ENCODE data around the gene RSBN1L. TPM values are rescaled to one million over a fixed set of nuclear protein-coding genes. Genes with fewer than 3 reads are reported as not detected.
A peak's percentile ranks its signal among the peaks of the same experiment; 100 is the strongest.

The RSBN1L gene
- total RNA-seq, 1 donor, result 21.4 TPM

- Histone ChIP-seq H3K79me2 (ENCODE audit: insufficient read depth, low read length) (peaks cover 86% of the 10 kb centered on the region), H3K4me2 (ENCODE audit: insufficient read depth, low read length) (no peak overlapping the region), H3K27me3 (ENCODE audit: insufficient read depth, low read length) (no peaks in the 10 kb centered on the region), H3K9me3 (ENCODE audit: low read depth, low read length) (no peaks in the 10 kb centered on the region), H3K27ac (ENCODE audit: low read depth, low read length) (no peak overlapping the region), H4K20me1 (ENCODE audit: insufficient read depth, low read length) (peaks cover 2% of the 10 kb centered on the region), H3K4me1 (ENCODE audit: insufficient read depth, low read length) (peaks cover 10% of the 10 kb centered on the region), H2AFZ (ENCODE audit: low read length) (no peak overlapping the region), H3K4me3 (ENCODE audit: insufficient read depth, low read length) (no peak overlapping the region), H3K36me3 (ENCODE audit: insufficient read depth, low read length) (no peaks in the 10 kb centered on the region)
- TF ChIP-seq, protein P1, sequence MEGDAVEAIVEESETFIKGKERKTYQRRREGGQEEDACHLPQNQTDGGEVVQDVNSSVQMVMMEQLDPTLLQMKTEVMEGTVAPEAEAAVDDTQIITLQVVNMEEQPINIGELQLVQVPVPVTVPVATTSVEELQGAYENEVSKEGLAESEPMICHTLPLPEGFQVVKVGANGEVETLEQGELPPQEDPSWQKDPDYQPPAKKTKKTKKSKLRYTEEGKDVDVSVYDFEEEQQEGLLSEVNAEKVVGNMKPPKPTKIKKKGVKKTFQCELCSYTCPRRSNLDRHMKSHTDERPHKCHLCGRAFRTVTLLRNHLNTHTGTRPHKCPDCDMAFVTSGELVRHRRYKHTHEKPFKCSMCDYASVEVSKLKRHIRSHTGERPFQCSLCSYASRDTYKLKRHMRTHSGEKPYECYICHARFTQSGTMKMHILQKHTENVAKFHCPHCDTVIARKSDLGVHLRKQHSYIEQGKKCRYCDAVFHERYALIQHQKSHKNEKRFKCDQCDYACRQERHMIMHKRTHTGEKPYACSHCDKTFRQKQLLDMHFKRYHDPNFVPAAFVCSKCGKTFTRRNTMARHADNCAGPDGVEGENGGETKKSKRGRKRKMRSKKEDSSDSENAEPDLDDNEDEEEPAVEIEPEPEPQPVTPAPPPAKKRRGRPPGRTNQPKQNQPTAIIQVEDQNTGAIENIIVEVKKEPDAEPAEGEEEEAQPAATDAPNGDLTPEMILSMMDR (IDR thresholded peaks at IDR 0.05; ENCODE audit: extremely low read depth, low read depth, low read length), result no peak
- DNase-seq (ENCODE audit: insufficient read length, low spot score, missing footprints), result no peak
Observed at GRCh38 chr7:77729574-77730348, 33.5 kb downstream of the RSBN1L start.

- H2AFZ ChIP-seq (ENCODE audit: low read length), result no peak overlapping the region
- DNase-seq (ENCODE audit: insufficient read length, low spot score, missing footprints), result no peak
- H3K79me2 ChIP-seq (ENCODE audit: insufficient read depth, low read length), result peaks cover 82% of the 10 kb centered on the region
- peaks cover 12% of the 10 kb centered on the region for H3K4me1 ChIP-seq (ENCODE audit: insufficient read depth, low read length)
- no peak overlapping the region for H3K4me2 ChIP-seq (ENCODE audit: insufficient read depth, low read length)
- H3K9me3 ChIP-seq (ENCODE audit: low read depth, low read length), result no peaks in the 10 kb centered on the region
- no peak overlapping the region for H3K4me3 ChIP-seq (ENCODE audit: insufficient read depth, low read length)
- no peak overlapping the region for H3K27ac ChIP-seq (ENCODE audit: low read depth, low read length)
- no peaks in the 10 kb centered on the region for H4K20me1 ChIP-seq (ENCODE audit: insufficient read depth, low read length)
- TF ChIP-seq, protein P1 (IDR thresholded peaks at IDR 0.05; ENCODE audit: extremely low read depth, low read depth, low read length), result no peak
- H3K27me3 ChIP-seq (ENCODE audit: insufficient read depth, low read length), result no peaks in the 10 kb centered on the region
- H3K36me3 ChIP-seq (ENCODE audit: insufficient read depth, low read length), result no peaks in the 10 kb centered on the region
Observed at GRCh38 chr7:77731716-77732115, 35.5 kb downstream of the RSBN1L start.

GRCh38 chr7:77734659-77735421 lies 38.6 kb downstream of the RSBN1L start:
- no peak overlapping the region for H3K27ac ChIP-seq (ENCODE audit: low read depth, low read length)
- H3K79me2 ChIP-seq (ENCODE audit: insufficient read depth, low read length), result peaks cover 52% of the 10 kb centered on the region
- H3K36me3 ChIP-seq (ENCODE audit: insufficient read depth, low read length), result no peaks in the 10 kb centered on the region
- H3K4me1 ChIP-seq (ENCODE audit: insufficient read depth, low read length), result peaks cover 14% of the 10 kb centered on the region
- TF ChIP-seq, protein P1 (IDR thresholded peaks at IDR 0.05; ENCODE audit: extremely low read depth, low read depth, low read length), result no peak
- H3K4me3 ChIP-seq (ENCODE audit: insufficient read depth, low read length), result no peak overlapping the region
- no peak overlapping the region for H2AFZ ChIP-seq (ENCODE audit: low read length)
- H3K9me3 ChIP-seq (ENCODE audit: low read depth, low read length), result no peaks in the 10 kb centered on the region
- H4K20me1 ChIP-seq (ENCODE audit: insufficient read depth, low read length), result no peaks in the 10 kb centered on the region
- peak; percentile 5 for DNase-seq (ENCODE audit: insufficient read length, low spot score, missing footprints)
- H3K4me2 ChIP-seq (ENCODE audit: insufficient read depth, low read length), result peak overlapping the region; percentile 54
- H3K27me3 ChIP-seq (ENCODE audit: insufficient read depth, low read length), result no peaks in the 10 kb centered on the region

DNA sequence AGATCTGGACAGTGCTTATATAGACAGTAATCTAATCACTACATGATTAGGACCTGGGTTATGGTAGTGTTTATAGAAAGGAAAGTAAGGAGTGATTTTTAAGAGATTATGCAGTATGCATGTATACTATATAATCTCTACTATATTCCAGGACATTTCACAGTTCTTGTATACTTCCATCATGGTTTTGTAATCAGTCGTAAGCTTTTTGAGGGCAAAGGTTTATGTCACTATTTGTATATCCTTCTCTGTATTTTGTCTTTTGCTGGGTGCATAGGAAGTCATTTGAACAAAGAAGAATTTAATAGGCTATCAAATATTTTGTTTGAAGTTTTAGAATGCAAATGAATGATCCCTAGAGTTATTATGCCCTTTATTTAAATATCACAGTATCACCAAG lies 39.2 kb downstream of the RSBN1L start:
- no peaks in the 10 kb centered on the region for H4K20me1 ChIP-seq (ENCODE audit: insufficient read depth, low read length)
- DNase-seq (ENCODE audit: insufficient read length, low spot score, missing footprints), result no peak
- peak overlapping the region; percentile 54 for H3K4me2 ChIP-seq (ENCODE audit: insufficient read depth, low read length)
- TF ChIP-seq, protein P1 (IDR thresholded peaks at IDR 0.05; ENCODE audit: extremely low read depth, low read depth, low read length), result no peak
- H3K4me1 ChIP-seq (ENCODE audit: insufficient read depth, low read length), result peaks cover 14% of the 10 kb centered on the region
- peaks cover 46% of the 10 kb centered on the region for H3K79me2 ChIP-seq (ENCODE audit: insufficient read depth, low read length)
- H3K36me3 ChIP-seq (ENCODE audit: insufficient read depth, low read length), result no peaks in the 10 kb centered on the region
- H2AFZ ChIP-seq (ENCODE audit: low read length), result no peak overlapping the region
- H3K4me3 ChIP-seq (ENCODE audit: insufficient read depth, low read length), result no peak overlapping the region
- no peaks in the 10 kb centered on the region for H3K9me3 ChIP-seq (ENCODE audit: low read depth, low read length)
- no peak overlapping the region for H3K27ac ChIP-seq (ENCODE audit: low read depth, low read length)
- no peaks in the 10 kb centered on the region for H3K27me3 ChIP-seq (ENCODE audit: insufficient read depth, low read length)
